IMR-90 (cell line): ENCODE measurements around the gene SCTR.

Experiments used
- CTCF ChIP-seq: conservative IDR thresholded peaks from 2 replicates; pipeline ENCODE4 v1.5.1; 2012; ENCODE audit warnings: mild to moderate bottlenecking, low read depth, low read length, improper control_type of control experiment
- POLR2A ChIP-seq: IDR thresholded peaks from 2 replicates; pipeline ENCODE4 v1.6.1; 2012; ENCODE audit warnings: mild to moderate bottlenecking, low read depth, low read length
- RAD21 ChIP-seq: IDR thresholded peaks from 2 replicates; pipeline ENCODE4 v1.6.1; 2012; ENCODE audit warnings: low read length, improper control_type of control experiment

DNA sequence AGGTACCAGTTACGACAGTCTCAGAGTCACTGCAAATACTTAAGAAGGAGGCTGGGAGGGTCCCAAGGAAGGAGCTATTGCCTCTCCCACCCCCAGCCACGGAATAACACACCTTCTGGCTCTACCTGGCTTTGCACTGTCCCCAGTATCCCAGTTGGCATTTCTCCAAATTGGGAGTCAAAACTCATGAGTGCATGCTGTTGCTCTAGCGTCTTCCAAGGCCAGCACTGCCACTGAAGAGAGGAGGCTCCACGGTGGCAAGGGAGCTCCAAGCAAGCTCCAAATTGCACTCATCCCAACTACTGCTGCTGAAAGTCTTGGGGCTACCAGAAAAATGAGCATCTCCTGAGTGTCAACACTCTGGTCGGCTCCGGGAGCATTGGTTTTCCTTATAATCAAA, 1.6 kb downstream of the SCTR start:
- TF ChIP-seq RAD21 (no peak), CTCF (no peak), POLR2A (no peak)
